Peyer's patch (tissue), 4 donors: ENCODE measurements around the gene C6. TPM values are rescaled to one million over a fixed set of nuclear protein-coding genes. Genes with fewer than 3 reads are reported as not detected.

Experiments
- DNase-seq, 3 donors: peaks; one replicate each; pipeline ENCODE4 v3.0.0-alpha.2; 2017 to 2019
- H3K27ac ChIP-seq, 4 donors: fragments of 200-600 bp; sonication (generic); one replicate each; pipeline ENCODE4 v1.5.1; 2016 to 2019
- H3K27me3 ChIP-seq, 2 donors: fragments of 200-600 bp; sonication (generic); one replicate each; pipeline ENCODE4 v1.5.1; 2019
- H3K36me3 ChIP-seq, 3 donors: fragments of 200-600 bp; sonication (generic); one replicate each; pipeline ENCODE4 v1.5.1; 2016 to 2019
- H3K4me1 ChIP-seq, 4 donors: fragments of 200-600 bp; sonication (generic); one replicate each; pipeline ENCODE4 v1.5.1; 2016 to 2019
- H3K4me3 ChIP-seq, 4 donors: fragments of 200-600 bp; sonication (generic); 1 replicate in 3 of 4; 2 replicates in 1 of 4; pipeline ENCODE4 v1.5.1; 2016 to 2019; ENCODE audit warnings: mild to moderate bottlenecking in 1 of 4
- H3K9me3 ChIP-seq, 4 donors: fragments of 200-600 bp; sonication (generic); one replicate each; pipeline ENCODE4 v1.5.1; 2016 to 2019; ENCODE audit warnings: mild to moderate bottlenecking in 1 of 4
- CTCF ChIP-seq, 6 experiments: fragments of 450-650 bp in 4 of 6; fragments of 200-600 bp in 2 of 6; sonication (generic) in 1 of 6; IDR thresholded peaks; one replicate each; pipeline ENCODE4 v1.5.1; 2017 to 2019; ENCODE audit warnings: antibody characterized with exemption in 6 of 6, mild to moderate bottlenecking in 3 of 6, moderate library complexity in 1 of 6
- POLR2A ChIP-seq, 2 donors: fragments of 450-650 bp; IDR thresholded peaks; one replicate each; pipeline ENCODE4 v1.5.1; 2017; ENCODE audit warnings: antibody characterized with exemption in 2 of 2, mild to moderate bottlenecking in 2 of 2, moderate library complexity in 2 of 2
- total RNA-seq, 4 donors: library from RNA; depleted of rRNA; stranded (reverse); fragments of >200 nt; gene quantifications; one replicate each; pipeline ENCODE4 v1.1.0, GENCODE V29; 2016

C6 gene
- total RNA-seq, 4 donors from 2014 or later = 1.5 to 4.2 (median 2.8) TPM; not detected in 1

DNA sequence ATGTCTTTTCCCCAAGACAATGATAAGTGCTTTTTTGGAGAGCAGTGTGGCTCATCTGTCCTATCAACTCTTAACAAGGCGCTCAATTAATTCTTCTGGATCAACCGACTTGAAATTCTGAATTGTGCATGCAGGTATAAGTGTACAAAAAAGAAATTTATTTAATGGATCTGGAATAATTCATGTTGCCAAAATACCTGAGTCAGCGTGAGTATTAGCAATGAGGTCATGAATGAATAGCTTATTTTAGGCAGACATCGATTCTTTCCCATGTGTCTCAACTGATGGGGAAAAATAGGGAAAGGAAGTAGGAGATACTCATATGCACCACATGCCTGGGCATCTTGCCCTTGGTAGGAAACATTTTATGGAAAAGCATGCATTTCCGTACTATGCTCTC, 68.0 kb downstream of the C6 start:
- TF ChIP-seq POLR2A (IDR thresholded peaks at IDR 0.05) (no peak), CTCF (IDR thresholded peaks at IDR 0.05) (no peak)
- H3K27me3 ChIP-seq = no peaks in the 10 kb centered on the region
- H3K36me3 ChIP-seq = no peaks in the 10 kb centered on the region
- no peak overlapping the region for H3K4me3 ChIP-seq
- DNase-seq = no peak
- H3K27ac ChIP-seq = no peak overlapping the region
- H3K9me3 ChIP-seq = no peaks in the 10 kb centered on the region
- H3K4me1 ChIP-seq = no peaks in the 10 kb centered on the region

GRCh38 chr5:41143131-41143901, 70.0 kb downstream of the C6 start:
- Histone ChIP-seq H3K9me3 (no peaks in the 10 kb centered on the region), H3K27ac (no peak overlapping the region), H3K36me3 (no peaks in the 10 kb centered on the region), H3K27me3 (no peaks in the 10 kb centered on the region), H3K4me3 (no peak overlapping the region), H3K4me1 (no peaks in the 10 kb centered on the region)
- no peak for DNase-seq
- TF ChIP-seq CTCF (IDR thresholded peaks at IDR 0.05) (no peak), POLR2A (IDR thresholded peaks at IDR 0.05) (no peak)

- Histone ChIP-seq H3K27ac (no peak overlapping the region), H3K27me3 (no peaks in the 10 kb centered on the region), H3K9me3 (no peaks in the 10 kb centered on the region), H3K4me3 (no peak overlapping the region), H3K36me3 (no peaks in the 10 kb centered on the region), H3K4me1 (no peaks in the 10 kb centered on the region)
- DNase-seq = no peak
- TF ChIP-seq POLR2A (IDR thresholded peaks at IDR 0.05) (no peak), CTCF (IDR thresholded peaks at IDR 0.05) (no peak)
These were observed 85.2 kb downstream of the C6 start for GRCh38 chr5:41127967-41128690.

DNA sequence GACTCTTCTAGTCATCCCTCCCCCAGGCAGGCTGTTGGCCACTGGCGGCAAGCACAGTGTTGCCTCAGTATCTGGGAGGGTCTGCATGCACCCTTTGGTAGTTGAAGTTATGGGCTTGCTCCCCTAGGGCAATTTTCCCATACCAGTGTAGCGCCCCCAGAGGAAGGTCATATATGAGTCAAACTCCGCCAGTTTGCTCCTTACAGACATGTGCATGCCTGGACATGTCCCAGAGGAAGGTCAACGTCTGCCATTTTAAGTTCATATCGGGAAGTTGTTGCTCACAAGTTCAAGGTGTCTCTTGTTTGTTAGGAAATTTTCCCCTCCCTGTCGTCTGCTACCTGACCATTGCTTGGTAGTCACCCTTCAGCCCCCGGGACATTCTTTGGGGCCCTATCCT, 90.9 kb downstream of the C6 start:
- no peak for DNase-seq
- no peaks in the 10 kb centered on the region for H3K27me3 ChIP-seq
- H3K4me3 ChIP-seq = no peak overlapping the region
- no peaks in the 10 kb centered on the region for H3K36me3 ChIP-seq
- H3K4me1 ChIP-seq = no peaks in the 10 kb centered on the region
- H3K9me3 ChIP-seq = no peaks in the 10 kb centered on the region
- TF ChIP-seq POLR2A (IDR thresholded peaks at IDR 0.05) = no peak
- no peak for TF ChIP-seq CTCF (IDR thresholded peaks at IDR 0.05)
- H3K27ac ChIP-seq = no peak overlapping the region

DNA sequence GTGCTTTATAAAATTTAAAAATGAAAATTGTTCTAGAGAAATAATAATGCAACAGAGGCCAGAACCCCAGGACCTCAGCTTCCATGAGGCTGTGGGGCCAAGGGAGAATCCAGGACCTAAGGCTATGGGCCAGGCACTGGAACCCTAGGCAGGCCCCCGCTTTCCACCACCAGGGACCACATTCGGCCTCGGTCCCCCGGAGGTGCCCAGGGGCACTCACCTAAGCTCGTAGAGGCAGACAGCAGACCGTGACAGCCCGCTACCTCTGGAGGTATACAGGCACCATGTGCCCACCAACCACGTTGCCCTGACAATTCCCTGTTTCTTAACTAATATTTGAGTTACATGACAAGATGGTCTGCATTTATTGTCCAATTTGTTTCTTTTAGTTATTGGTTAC, 92.7 kb downstream of the C6 start:
- H3K27me3 ChIP-seq = no peaks in the 10 kb centered on the region
- no peaks in the 10 kb centered on the region for H3K9me3 ChIP-seq
- no peaks in the 10 kb centered on the region for H3K4me1 ChIP-seq
- no peak for DNase-seq
- no peak overlapping the region for H3K27ac ChIP-seq
- TF ChIP-seq POLR2A (IDR thresholded peaks at IDR 0.05) = no peak
- TF ChIP-seq CTCF (IDR thresholded peaks at IDR 0.05) = no peak
- no peaks in the 10 kb centered on the region for H3K36me3 ChIP-seq
- H3K4me3 ChIP-seq = no peak overlapping the region
